ENCODE data around the gene UBR1.
A peak's percentile ranks its signal among the peaks of the same experiment; 100 is the strongest.
"Not testable (repeated sequence)": the region's sequence is repeated elsewhere in the genome, so short reads cannot be mapped to it uniquely, and the experiment has no call there.

Gene UBR1

DNA sequence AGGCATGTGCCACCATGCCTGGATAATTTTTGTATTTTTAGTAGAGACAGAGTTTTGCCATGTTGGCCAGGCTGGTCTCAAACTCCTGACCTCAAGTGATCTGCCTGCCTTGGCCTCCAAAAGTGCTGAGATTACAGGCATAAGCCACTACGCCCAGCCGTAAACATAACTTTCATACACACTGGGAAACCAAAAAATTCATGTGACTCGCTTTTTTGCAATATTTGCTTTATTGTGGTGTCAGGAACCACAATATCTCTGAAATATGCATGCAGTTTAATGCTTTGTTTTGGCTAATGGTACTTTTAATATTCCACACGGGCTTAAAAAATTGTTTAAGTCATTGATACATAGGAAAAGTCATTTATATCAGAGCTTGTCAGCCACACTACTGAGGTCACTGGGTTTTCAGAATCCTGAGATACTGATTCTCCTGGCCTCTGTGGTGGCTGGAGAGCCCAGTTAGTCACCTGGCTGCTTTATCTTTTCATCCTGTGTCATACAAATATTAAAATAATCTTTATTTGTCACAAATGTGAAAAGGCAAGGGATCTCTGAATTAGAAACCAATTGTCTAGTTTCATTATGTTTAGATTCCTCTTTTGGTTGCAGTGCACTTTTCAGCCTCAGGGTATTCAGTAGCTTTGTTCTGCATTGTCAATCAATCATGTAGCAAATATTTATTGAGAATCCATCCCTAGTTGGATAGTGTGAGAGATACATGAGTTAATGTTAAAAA is 37.5 kb upstream of the UBR1 start:
- in situ Hi-C loops (cut with HindIII; ENCODE audit: low sequenced_read_pairs) = no loop called here
- TF ChIP-seq, protein P1, sequence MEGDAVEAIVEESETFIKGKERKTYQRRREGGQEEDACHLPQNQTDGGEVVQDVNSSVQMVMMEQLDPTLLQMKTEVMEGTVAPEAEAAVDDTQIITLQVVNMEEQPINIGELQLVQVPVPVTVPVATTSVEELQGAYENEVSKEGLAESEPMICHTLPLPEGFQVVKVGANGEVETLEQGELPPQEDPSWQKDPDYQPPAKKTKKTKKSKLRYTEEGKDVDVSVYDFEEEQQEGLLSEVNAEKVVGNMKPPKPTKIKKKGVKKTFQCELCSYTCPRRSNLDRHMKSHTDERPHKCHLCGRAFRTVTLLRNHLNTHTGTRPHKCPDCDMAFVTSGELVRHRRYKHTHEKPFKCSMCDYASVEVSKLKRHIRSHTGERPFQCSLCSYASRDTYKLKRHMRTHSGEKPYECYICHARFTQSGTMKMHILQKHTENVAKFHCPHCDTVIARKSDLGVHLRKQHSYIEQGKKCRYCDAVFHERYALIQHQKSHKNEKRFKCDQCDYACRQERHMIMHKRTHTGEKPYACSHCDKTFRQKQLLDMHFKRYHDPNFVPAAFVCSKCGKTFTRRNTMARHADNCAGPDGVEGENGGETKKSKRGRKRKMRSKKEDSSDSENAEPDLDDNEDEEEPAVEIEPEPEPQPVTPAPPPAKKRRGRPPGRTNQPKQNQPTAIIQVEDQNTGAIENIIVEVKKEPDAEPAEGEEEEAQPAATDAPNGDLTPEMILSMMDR (IDR thresholded peaks at IDR 0.05; ENCODE audit: low read depth, low read length) = no peak
- DNase-seq (ENCODE audit: low read depth, low spot score) = no peak
- no peak overlapping the region for H3K4me3 ChIP-seq (ENCODE audit: low read depth, low read length)

DNA sequence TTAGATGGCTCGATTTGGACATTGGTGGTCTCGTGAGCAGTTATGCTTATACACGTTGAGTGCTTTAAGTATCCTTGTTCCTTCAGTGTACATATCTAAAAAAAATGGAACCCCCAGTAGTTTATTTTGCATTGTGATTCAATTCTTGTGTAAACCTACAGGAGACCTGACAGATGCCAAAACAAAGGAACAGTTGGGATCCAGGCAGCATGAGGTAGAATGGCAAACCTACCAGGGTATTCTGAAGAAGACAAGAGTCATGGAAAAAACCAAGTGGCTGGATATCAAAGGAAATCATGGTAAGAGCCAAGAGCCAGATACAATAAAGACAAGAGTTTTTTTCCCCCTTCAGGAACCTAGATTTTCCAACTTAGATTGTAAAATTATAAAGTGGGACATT is 29.5 kb upstream of the UBR1 start:
- in situ Hi-C loops (cut with HindIII; ENCODE audit: low sequenced_read_pairs) = no loop called here
- DNase-seq (ENCODE audit: low read depth, low spot score) = no peak
- no peak overlapping the region for H3K4me3 ChIP-seq (ENCODE audit: low read depth, low read length)
- TF ChIP-seq, protein P1 (IDR thresholded peaks at IDR 0.05; ENCODE audit: low read depth, low read length) = no peak

DNA sequence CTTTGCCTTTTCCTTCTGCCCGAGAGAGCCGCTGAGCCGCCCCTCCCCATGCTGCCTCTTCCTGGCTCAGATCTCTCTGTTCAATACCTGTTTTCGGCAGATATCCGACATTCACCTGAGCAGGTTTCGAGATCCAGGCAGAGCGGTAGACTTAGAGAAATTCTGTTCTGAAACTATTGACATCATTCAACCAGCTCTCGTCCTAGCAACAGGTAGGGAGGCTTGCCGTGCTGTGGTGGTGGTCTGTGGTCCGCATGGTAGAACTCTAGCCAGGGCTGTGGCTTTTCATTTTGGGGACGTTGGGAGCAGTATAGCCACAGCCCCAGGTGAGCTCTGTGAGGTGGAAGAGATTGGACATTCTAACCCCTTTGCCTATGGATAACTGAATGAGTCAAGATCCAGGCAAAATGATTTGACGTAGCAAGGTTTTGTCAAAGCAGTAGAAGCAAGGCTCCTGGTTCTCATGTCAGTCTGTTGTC is 28.4 kb upstream of the UBR1 start:
- H3K4me3 ChIP-seq (ENCODE audit: low read depth, low read length) = peak overlapping the region; percentile 66
- in situ Hi-C loops (cut with HindIII; ENCODE audit: low sequenced_read_pairs) = no loop called here
- no peak for DNase-seq (ENCODE audit: low read depth, low spot score)
- TF ChIP-seq, protein P1 (IDR thresholded peaks at IDR 0.05; ENCODE audit: low read depth, low read length) = no peak

DNA sequence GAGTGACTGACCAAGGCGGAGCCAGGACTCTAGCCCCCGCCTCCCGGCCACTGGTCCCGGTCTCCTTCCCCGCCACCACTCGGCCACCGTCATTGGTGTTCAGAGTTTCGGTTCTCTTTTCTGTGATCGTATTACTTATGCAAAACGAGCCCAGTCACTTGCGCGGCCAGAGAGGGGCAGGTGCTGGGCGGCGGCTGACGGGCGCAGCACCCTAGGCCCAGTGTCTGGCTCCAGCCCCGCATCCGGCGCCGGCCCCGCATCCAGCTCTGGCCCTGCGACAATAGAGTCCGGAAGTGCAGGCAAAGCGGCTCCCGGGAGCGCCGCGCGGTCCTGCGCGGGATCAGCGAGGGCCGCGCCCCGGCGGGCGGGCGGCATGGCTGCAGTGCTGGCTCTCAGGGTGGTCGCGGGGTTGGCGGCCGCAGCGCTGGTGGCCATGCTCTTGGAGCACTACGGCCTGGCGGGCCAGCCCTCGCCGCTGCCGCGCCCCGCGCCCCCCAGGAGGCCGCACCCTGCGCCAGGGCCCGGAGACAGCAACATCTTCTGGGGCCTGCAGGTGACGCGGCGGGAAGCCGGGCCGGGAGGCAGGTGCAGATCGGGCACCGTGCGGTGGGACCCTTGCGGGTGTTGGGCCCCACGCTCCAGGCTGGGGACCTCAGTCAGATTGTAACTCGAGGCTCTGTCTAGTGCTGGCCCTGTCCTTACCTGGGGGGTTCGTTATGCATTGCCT is 27.8 kb upstream of the UBR1 start, which contains the start of gene TMEM62:
TSS of gene TMEM62 (plus strand) at position 157 of the 727 bp plus-strand sequence. CDS start at position 374, 217 bp downstream.
- peak; percentile 57 for DNase-seq (ENCODE audit: low read depth, low spot score)
- H3K4me3 ChIP-seq (ENCODE audit: low read depth, low read length) = peak within 1 kb of the TSS; percentile 66
- TF ChIP-seq, protein P1 (IDR thresholded peaks at IDR 0.05; ENCODE audit: low read depth, low read length) = no peak
- in situ Hi-C loops (cut with HindIII; ENCODE audit: low sequenced_read_pairs) = no loop called here

DNA sequence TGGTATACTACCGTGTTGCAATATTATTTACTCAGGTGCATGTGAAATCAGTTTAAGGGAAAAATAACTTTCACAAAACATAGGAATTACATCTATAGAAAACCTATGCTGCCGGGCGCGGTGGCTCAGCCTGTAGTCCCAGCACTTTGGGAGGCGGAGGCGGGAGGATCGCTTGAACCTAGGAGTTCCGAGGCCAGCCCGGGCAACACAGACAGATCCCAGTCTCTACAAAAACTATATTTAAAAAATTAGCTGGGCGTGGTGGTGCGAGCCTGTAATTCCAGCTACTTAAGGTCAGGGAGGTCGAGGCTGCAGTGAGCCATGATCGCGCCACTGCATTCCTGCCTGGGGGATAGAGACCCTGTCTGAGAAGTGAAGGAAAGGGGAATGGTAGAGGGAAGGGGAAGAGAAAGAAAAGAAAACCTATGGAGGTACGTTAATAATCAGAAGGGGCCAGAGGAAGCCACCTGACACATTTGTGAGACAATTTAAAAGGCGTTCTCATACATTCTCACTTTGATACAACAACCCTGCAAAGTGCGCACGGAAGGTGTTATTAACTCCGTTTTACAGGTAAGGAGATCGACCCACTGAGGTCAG is 27.1 kb upstream of the UBR1 start:
- DNase-seq (ENCODE audit: low read depth, low spot score) = no peak
- in situ Hi-C loops (cut with HindIII; ENCODE audit: low sequenced_read_pairs) = no loop called here
- H3K4me3 ChIP-seq (ENCODE audit: low read depth, low read length) = peak overlapping the region; percentile 66
- TF ChIP-seq, protein P1 (IDR thresholded peaks at IDR 0.05; ENCODE audit: low read depth, low read length) = no peak

DNA sequence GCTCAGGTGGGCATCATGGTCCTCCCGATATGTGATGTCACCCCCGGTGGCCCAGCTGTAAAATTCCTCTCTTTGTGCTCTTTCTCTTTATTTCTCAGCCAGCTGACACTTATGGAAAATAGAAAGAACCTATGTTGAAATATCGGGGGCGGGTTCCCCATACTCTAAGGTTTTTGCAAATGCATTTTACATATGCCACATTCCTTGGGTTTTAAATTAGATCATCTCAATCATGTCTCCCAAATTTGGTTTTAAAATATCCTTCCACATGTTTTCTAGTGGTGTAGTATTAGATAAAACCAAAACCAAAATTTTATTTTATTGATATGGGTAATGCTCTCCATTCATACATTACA is 23.1 kb upstream of the UBR1 start:
- in situ Hi-C loops (cut with HindIII; ENCODE audit: low sequenced_read_pairs) = no loop called here
- DNase-seq (ENCODE audit: low read depth, low spot score) = no peak
- TF ChIP-seq, protein P1 (IDR thresholded peaks at IDR 0.05; ENCODE audit: low read depth, low read length) = no peak
- no peak overlapping the region for H3K4me3 ChIP-seq (ENCODE audit: low read depth, low read length)

DNA sequence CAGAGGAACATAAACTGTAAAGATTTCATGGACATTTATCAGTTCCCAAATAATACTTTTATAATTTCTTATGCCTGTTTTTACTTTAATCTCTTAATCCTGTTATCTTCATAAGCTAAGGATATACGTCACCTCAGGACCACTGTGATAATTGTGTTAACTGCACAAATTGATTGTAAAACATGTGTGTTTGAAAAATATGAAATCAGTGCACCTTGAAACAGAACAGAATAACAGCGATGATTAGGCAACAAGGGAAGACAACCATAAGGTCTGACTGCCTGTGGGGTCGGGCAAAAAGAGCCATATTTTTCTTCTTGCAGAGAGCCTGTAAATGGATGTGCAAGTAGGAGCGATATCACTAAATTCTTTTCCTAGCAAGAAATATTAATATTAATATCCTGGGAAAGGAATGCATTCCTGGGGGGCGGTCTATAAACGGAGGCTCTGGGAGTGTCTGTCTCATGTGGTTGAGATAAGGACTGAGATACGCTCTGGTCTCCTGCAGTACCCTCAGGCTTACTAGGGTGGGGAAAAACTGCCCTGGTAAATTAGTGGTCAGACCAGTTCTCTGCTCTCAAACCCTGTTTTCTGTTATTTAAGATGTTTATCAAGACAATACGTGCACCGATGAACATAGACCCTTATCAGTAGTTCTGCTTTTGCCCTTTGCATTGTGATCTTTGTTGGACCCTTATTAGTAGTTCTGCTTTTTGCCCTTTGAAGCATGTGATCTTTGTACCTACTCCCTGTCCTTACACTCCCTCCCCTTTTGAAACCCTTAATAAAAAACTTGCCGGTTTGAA is 22.5 kb upstream of the UBR1 start:
- H3K4me3 ChIP-seq (ENCODE audit: low read depth, low read length); DNase-seq (ENCODE audit: low read depth, low spot score); in situ Hi-C loops (cut with HindIII; ENCODE audit: low sequenced_read_pairs): not testable (repeated sequence)
